Stimulated activated CD4-positive, alpha-beta T cell treated with anti-CD3 and anti-CD28 coated beads, Interleukin-4, amount 100 ng/mL, for 1 hour (primary cell): ENCODE results near the gene SYNC.
"Not testable (repeated sequence)": the region's sequence is repeated elsewhere in the genome, so short reads cannot be mapped to it uniquely, and the experiment has no call there.

Experiments
- DNase-seq: peaks from one replicate; pipeline ENCODE4 v3.0.0-alpha.2; 2020

The SYNC gene

GRCh38 chr1:32639489-32640075, 63.0 kb downstream of the SYNC start:
- no peak for DNase-seq

- no peak for DNase-seq
These were observed 65.5 kb downstream of the SYNC start for GRCh38 chr1:32636914-32637645.

- DNase-seq, result no peak
These were observed 66.9 kb downstream of the SYNC start for GRCh38 chr1:32635508-32636277.

GRCh38 chr1:32632829-32633228, 69.7 kb downstream of the SYNC start:
- DNase-seq, result no peak

GRCh38 chr1:32630173-32630572, 72.4 kb downstream of the SYNC start:
- DNase-seq, result not testable (repeated sequence)
